Fibroblast of mammary gland (primary cell): ENCODE results near the gene PPAN.

Experiments used
- DNase-seq: peaks from one replicate; pipeline ENCODE4 v3.0.0-alpha.2; 2010; ENCODE audit warnings: low read depth
- H3K4me3 ChIP-seq: 2 replicates; pipeline ENCODE4 v1.5.1; 2011; ENCODE audit warnings: low read depth, mild to moderate bottlenecking, low read length, moderate library complexity; ENCODE audit not compliant: control insufficient read depth
- TF ChIP-seq, protein P1 (sequence below): conservative IDR thresholded peaks from 2 replicates; pipeline ENCODE4 v1.5.1; 2011; ENCODE audit warnings: low read depth, low read length, inconsistent platforms; ENCODE audit not compliant: control insufficient read depth, insufficient read depth

Gene PPAN

DNA sequence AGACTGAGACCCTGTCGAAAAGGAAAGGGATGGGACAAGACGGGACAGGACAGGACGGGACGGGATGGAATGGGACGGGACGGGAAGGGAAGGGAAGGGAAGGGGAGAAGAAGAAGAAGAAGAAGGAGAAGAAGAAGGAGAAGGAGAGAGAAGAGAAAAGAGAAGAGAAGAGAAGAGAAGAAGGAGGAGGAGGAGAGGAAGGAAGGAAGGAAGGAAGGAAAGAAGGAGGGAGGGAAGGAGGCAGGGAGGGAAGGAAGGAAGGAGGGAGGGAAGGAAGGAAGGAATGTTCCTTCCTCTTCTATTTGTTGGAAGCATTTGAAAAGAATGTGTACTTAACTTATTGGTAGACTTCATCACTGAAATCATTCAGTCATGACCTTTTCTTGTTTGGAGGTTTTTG lies 29.6 kb upstream of the PPAN start:
- TF ChIP-seq, protein P1, sequence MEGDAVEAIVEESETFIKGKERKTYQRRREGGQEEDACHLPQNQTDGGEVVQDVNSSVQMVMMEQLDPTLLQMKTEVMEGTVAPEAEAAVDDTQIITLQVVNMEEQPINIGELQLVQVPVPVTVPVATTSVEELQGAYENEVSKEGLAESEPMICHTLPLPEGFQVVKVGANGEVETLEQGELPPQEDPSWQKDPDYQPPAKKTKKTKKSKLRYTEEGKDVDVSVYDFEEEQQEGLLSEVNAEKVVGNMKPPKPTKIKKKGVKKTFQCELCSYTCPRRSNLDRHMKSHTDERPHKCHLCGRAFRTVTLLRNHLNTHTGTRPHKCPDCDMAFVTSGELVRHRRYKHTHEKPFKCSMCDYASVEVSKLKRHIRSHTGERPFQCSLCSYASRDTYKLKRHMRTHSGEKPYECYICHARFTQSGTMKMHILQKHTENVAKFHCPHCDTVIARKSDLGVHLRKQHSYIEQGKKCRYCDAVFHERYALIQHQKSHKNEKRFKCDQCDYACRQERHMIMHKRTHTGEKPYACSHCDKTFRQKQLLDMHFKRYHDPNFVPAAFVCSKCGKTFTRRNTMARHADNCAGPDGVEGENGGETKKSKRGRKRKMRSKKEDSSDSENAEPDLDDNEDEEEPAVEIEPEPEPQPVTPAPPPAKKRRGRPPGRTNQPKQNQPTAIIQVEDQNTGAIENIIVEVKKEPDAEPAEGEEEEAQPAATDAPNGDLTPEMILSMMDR, result no peak
- DNase-seq, result no peak
- H3K4me3 ChIP-seq, result no peak overlapping the region

DNA sequence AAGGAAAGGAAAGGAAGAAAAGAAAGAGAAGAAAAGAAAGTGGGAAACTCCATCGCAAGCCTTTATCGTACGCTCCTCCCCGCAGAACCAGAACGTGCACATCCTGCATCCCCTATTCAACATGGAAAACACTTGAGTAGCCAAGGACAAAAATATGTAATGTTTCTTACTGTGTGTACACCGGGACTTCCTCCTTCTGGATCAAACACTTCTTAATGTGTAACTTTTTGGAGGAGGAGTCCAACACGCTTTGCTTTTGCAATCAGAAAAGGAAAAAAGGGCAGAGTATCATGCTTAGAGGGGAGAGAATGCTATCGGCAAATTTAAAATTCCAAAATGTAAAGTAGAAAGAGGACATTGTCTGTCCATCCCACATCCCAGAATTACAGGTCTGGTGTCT lies 27.8 kb upstream of the PPAN start:
- no peak for DNase-seq
- no peak overlapping the region for H3K4me3 ChIP-seq
- TF ChIP-seq, protein P1, result no peak

DNA sequence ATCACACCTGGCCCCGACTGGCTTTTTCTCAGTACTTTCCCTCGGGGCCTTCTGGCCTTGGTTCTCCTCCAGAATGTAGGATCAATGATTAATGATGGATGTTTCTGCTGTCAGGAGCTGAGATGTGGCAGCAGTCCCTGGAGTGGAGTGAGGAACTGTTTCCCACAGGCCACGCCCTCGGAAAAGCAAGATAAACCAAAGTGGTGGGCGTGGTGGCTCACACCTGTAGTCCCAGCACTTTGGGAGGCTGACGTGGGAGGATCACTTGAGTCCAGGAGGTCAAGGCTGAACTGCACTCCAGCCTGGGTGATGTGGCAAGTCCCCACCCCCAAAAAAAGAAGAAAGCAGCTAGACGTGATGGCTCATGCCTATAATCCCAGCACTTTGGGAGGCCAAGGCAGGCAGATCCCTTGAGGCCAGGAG lies 27.1 kb upstream of the PPAN start:
- TF ChIP-seq, protein P1, result no peak
- no peak for DNase-seq
- no peak overlapping the region for H3K4me3 ChIP-seq

DNA sequence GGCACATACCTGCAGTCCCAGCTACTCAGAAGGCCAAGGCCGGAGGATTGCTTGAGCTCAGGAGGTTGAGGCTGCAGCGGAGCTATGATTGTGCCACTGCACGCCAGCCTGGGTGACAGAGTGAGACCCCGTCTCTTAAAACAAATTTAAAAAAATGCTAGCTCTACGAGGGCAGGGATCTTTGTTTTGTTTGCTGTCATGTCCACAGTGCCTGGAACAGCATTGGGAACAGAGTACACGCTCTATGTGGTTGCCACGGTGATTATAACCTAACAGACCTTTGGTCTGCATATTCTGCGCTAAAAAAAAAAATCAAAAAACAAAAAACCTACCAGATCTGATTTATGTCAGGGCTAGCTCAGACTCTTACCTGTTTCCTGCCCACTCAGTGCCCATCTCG lies 22.3 kb upstream of the PPAN start:
- H3K4me3 ChIP-seq, result no peak overlapping the region
- DNase-seq, result no peak
- TF ChIP-seq, protein P1, result no peak

DNA sequence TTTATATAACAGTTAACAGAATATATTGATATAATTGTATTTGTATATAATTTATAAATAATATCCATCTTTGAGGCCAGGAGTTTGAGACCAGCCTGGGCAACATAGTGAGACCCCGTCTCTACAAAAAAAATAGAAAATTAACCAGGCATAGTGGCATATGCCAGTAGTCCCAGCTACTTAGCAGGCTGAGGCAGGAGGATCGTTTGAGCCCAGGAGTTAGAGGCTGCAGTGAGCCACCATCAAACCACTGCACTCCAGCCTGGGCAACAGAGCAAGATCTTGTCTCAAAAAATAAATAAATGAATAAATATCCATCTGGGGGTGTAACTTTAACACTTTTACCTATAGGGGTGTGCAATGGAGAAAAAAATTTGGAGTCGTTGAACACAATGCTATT lies 21.4 kb upstream of the PPAN start:
- no peak for DNase-seq
- no peak overlapping the region for H3K4me3 ChIP-seq
- TF ChIP-seq, protein P1, result no peak

DNA sequence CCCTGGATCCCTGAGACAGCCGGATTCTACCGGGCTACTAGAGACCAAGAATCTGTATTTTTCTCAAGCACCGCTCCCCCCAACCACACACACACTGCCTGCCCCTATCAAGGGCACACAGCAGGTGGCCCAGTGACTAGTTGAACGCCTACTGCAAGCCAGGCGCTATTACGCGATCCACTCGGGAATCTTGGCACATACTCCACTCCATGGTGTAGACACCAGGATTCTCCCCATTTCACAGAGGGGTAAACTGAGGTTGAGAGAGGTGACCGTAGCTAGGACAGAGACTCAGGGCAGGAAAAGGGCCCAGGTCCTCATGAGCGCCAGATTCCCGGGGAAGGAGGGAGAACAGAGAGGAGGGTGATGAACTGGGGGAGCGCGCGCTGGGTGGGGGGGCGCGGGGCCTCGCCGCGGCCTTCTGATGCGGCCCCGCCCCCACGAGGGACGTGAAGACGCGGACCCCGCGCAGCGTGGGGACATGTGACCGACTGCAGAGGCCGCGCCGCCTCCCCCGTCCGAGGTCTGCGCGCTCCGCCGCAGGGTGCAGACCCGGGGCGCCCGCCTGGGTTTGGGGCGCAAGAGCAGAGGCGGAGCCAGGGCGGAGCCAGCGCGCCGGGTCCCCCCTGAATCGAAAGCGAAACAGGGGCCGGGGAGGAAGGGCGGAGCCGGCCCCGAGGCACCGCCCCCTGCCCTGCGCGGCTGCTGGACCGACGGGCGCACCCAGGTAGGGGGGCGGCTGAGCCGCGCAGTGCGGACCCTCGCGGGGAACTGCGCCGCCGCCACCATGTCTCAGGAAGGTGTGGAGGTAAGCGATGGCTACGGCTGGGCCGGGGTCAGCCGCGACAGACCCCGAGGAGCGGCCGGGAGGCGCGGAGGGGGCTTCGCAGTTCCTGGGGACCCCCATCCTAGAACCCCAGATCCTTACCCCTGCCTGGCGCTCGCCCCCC lies 20.2 kb upstream of the PPAN start, which contains the start of gene SHFL:
SHFL (plus strand) TSS at position 677 of the 950 bp plus-strand sequence; CDS start at position 788, 111 bp downstream.
- H3K4me3 ChIP-seq, result peak within 1 kb of the TSS; percentile 85
- DNase-seq, result peak; percentile 36
- TF ChIP-seq, protein P1, result no peak
